D341Med (cell line): Measurements from ENCODE around the gene NDUFA6.
"Not testable (repeated sequence)": the region's sequence is repeated elsewhere in the genome, so short reads cannot be mapped to it uniquely, and the experiment has no call there.

Experiments
- DNase-seq: peaks from one replicate; pipeline ENCODE4 v3.0.0; 2012; ENCODE audit warnings: low spot score

The NDUFA6 gene

DNA sequence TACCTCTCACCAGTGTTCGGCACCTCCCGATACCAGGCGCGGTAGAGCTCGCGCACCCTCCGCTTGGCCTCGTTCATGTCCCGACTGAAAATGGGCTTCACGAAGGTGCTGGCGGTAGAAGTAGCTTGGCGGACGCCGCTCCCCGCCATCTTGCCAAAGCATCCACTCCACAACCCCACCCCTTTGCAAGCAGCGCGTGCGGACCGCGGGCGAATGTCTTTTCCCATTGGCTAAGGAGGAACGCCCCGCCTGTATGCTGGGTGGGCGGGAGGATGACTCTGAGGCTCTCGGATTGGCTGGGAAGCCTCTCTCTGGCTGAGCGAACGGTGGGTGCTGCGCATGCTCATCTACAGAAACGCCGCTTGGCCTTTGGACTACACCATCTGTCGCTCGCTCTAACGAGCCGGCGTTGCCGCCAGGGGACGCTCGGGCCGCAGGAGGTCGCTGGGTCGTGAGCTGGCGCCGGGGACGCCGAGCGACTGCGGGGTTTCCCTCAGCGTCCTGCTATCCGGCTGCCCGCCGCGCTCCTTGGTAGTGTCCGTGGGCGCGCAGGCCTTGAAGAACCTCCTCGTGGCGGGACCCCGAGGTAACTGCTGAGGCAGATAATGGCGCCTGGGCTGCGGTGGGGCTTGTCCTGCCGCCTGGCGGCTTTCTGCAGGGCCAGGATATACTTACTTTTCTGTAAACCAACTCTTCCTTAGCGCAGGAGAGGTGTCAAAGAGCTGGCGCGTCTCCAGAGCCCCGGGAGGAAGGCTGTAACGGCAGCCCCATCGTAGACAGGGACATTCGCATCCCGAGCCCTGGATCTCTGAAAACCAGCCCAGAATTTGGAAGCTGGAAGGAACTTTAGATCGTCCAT is at the start of gene NDUFA6:
TSS of gene NDUFA6 (minus strand) at position 177 of the 859 bp plus-strand sequence. CDS start at position 149, 28 bp downstream.
- peak; percentile 97 for DNase-seq

- not testable (repeated sequence) for DNase-seq
Observed at GRCh38 chr22:42140153-42140552, 49.6 kb upstream of the NDUFA6 start.

GRCh38 chr22:42139508-42139907 is 48.9 kb upstream of the NDUFA6 start:
- not testable (repeated sequence) for DNase-seq

GRCh38 chr22:42138972-42139371 is 48.4 kb upstream of the NDUFA6 start:
- DNase-seq = no peak

- DNase-seq = no peak
Observed at GRCh38 chr22:42138122-42138770, 47.7 kb upstream of the NDUFA6 start.

DNA sequence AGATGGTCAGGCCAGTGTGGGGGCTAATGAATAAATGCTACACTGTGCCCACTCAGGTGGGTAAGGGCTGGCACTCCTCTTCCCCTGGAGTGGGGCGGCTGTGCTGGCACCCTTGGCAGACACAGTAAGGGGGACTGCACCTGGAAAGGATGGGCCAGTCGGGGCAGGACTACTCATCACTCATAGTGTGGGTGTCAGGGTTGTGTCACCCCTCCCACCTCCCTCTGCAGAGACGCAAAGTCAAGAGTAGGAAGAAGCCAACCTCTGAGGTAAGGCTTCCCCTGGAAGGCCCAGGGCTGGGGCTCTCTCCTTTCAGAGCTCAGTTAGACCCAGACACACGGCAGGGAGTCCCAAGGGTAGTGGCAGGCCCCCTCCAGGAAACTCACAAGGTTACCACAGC is 45.1 kb upstream of the NDUFA6 start:
- not testable (repeated sequence) for DNase-seq

- no peak for DNase-seq
Observed at GRCh38 chr22:42134100-42135020, 43.8 kb upstream of the NDUFA6 start.

DNA sequence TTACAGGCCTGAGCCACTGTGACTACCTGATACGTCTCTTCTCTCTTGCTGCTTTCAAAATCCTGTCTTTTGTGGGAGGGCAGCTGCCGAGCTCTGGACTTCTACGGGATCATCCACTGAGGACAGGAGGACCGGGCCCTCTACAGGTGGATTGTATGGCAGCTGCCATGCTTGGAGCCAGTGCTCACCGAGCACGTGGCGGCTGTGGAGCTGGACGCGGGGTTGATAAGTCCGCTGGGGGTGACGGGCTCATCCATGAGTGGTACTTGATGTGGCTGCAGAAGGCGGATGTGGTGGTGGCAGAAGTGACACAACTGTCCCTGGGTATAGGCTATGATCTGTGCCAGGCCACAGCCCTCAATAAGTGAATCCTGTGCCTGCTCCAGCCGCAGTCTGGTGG is 41.9 kb upstream of the NDUFA6 start:
- DNase-seq = no peak

DNA sequence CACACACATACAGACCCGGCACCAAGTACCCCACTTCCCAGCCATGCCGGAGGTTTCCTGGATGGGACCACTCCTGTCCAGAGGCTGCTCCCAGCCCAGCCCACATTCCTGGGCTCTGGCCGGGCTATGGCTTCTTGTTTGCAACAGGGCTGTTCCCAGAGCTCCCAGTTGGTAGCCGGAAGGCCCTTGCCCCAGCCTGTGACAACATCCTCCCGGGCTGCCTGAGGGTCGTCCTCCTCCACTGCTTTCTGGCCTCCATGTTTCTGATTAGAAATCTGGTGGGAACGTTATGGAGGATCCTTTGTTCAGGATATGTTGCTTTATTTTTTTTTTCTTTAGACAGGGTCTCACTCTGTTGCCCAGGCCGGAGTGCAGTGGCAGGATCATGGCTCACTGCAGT is 41.0 kb upstream of the NDUFA6 start:
- DNase-seq = no peak

DNA sequence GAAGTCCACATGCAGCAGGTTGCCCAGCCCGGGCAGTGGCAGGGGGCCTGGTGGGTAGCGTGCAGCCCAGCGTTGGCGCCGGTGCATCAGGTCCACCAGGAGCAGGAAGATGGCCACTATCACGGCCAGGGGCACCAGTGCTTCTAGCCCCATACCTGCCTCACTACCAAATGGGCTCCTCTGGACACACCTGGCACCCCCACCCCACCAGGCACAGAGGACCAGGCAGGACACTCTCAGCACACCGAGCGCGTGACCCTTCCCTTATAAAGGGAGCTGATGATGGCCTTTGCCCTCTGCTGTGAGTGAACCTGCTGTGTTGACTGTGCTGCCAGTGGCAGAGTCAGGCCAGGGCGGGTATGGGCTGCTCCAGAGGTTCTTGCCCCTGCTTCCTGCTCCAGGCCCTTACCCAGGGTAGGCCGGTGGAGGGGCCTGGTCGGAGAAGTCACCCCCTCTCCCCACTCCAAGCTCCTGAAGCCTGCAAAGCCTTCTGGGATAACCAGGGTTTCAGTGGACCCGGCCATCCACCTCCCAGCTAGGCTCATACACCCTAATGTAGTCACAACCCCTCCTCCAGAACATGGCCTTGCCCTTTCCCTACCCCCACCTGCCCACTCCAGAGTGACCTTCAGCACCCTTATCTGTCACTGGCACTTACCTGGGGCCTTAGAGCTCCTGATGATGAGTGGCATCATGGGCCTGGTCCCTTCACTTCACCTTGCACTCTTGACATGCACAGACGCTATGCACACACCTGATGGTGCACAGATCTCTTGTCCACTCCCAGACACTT is 40.3 kb upstream of the NDUFA6 start, which contains the start of gene CYP2D6:
TSS of gene CYP2D6 (minus strand) at position 172 of the 793 bp plus-strand sequence. CDS start at position 153, 19 bp downstream.
- not testable (repeated sequence) for DNase-seq

DNA sequence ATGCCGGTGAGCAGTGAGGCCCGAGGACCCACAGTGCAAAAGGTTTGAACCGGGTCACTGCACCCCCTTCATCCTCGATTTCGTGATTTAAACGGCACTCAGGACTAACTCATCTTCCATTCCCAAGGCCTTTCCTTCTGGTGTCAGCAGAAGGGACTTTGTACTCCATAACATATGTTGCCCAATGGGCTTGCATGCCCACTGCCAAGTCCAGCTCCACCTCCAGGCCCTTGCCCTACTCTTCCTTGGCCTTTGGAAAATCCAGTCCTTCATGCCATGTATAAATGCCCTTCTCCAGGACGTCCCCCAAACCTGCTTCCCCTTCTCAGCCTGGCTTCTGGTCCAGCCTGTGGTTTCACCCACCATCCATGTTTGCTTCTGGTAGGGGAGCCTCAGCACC is 39.6 kb upstream of the NDUFA6 start:
- not testable (repeated sequence) for DNase-seq

GRCh38 chr22:42128776-42129694 is 38.5 kb upstream of the NDUFA6 start:
- peak; percentile 64 for DNase-seq

DNA sequence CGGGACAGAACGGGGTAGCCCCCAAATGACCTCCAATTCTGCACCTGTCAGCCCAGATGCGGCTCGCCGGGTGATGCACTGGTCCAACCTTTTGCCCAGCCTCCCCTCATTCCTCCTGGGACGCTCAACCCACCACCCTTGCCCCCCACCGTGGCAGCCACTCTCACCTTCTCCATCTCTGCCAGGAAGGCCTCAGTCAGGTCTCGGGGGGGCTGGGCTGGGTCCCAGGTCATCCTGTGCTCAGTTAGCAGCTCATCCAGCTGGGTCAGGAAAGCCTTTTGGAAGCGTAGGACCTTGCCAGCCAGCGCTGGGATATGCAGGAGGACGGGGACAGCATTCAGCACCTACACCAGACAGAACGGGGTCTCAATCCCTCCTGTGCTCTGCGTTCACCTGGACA is 37.4 kb upstream of the NDUFA6 start:
- not testable (repeated sequence) for DNase-seq

GRCh38 chr22:42127606-42128005 is 37.0 kb upstream of the NDUFA6 start:
- no peak for DNase-seq

DNA sequence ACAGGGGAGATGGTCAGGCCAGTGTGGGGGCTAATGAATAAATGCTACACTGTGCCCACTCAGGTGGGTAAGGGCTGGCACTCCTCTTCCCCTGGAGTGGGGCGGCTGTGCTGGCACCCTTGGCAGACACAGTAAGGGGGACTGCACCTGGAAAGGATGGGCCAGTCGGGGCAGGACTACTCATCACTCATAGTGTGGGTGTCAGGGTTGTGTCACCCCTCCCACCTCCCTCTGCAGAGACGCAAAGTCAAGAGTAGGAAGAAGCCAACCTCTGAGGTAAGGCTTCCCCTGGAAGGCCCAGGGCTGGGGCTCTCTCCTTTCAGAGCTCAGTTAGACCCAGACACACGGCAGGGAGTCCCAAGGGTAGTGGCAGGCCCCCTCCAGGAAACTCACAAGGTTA is 33.0 kb upstream of the NDUFA6 start:
- DNase-seq = not testable (repeated sequence)

GRCh38 chr22:42120231-42121021 is 29.9 kb upstream of the NDUFA6 start:
- not testable (repeated sequence) for DNase-seq

DNA sequence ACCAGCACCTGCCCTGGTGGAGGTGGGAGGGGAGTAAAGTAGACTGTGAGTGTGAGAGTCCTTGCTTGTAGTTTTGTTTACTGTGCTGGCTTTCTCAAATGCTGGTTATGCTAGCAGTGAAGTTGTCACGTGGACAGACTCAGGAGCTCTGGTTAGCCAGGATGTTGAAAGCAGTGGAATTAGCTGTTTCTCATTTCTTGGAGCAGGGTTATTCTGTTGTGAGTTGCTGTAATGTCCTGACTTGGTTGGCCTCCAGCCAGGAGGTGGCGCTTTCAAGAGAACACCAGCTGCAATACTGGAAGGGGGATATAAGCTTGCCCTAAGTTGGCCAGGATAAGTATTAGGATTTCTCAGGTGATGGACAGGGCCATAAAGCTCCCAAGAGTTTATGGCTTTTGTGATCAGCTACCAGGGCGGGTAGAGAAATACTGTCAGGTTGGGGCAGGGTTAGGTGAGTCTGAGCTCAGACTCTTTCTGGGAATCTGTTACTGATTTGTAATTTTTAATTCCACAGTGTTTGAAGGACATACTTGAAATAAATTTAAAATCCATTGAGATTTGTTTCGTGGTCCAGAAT is 26.4 kb upstream of the NDUFA6 start:
- DNase-seq = no peak

- not testable (repeated sequence) for DNase-seq
Observed at GRCh38 chr22:42115420-42115830, 24.9 kb upstream of the NDUFA6 start.

- peak; percentile 61 for DNase-seq
Observed at GRCh38 chr22:42114721-42115120, 24.1 kb upstream of the NDUFA6 start.
